Panc1 (cell line): ENCODE measurements around the gene TERB2. TPM values are rescaled to one million over a fixed set of nuclear protein-coding genes. Genes with fewer than 3 reads are reported as not detected.
"Not testable (repeated sequence)": the region's sequence is repeated elsewhere in the genome, so short reads cannot be mapped to it uniquely, and the experiment has no call there.

Experiments used
- ATAC-seq: fragments of 200-7000 bp; cut with Tn5 transposase; 2 replicates; pipeline ENCODE4 v1.9.1; 2020; ENCODE audit warnings: mild to moderate bottlenecking, moderate library complexity
- BruUV-seq: library from RNA; stranded (reverse); fragments of 400-500 nt; replicated peaks from 2 replicates; lab custom pipeline; 2021; lab: Mats Ljungman, UMichigan
- CTCF ChIA-PET: fragments of 300-600 bp; sonication (Branson Sonifier 250); formaldehyde crosslinking; loops from one replicate; lab custom pipeline; 2022; ENCODE audit warnings: antibody characterized with exemption; lab: Charles Lee
- POLR2A ChIA-PET: fragments of 300-600 bp; sonication (Branson Sonifier 250); formaldehyde crosslinking; loops from one replicate; lab custom pipeline; 2022; ENCODE audit warnings: antibody characterized with exemption; lab: Charles Lee
- DNase-seq: peaks from one replicate; pipeline ENCODE4 v3.0.0-alpha.2; 2010; ENCODE audit warnings: low read depth, low spot score
- H3K27ac ChIP-seq: 2 replicates; pipeline ENCODE4 v1.5.1; 2011; ENCODE audit warnings: mild to moderate bottlenecking, low read length, inconsistent platforms
- H3K27me3 ChIP-seq: fragments of 200-500 bp; sonication (Bioruptor generic); 2 replicates; pipeline ENCODE4 v1.6.0; 2014; ENCODE audit warnings: low read length, inconsistent platforms; ENCODE audit not compliant: control insufficient read depth, insufficient read depth
- H3K36me3 ChIP-seq: fragments of 200-500 bp; sonication (Bioruptor generic); 2 replicates; pipeline ENCODE4 v1.5.1; 2014; ENCODE audit warnings: inconsistent platforms, mild to moderate bottlenecking, low read length, moderate library complexity; ENCODE audit not compliant: control insufficient read depth, insufficient read depth
- H3K4me1 ChIP-seq: 2 replicates; pipeline ENCODE4 v1.5.1; 2011; ENCODE audit warnings: inconsistent platforms, mild to moderate bottlenecking, low read length, moderate library complexity; ENCODE audit not compliant: control insufficient read depth, insufficient read depth
- H3K4me3 ChIP-seq, 2 experiments: 2 replicates each; pipeline ENCODE4 v1.5.1; 2011 to 2012; ENCODE audit warnings: low read depth in 2 of 2, low read length in 2 of 2, mild to moderate bottlenecking in 2 of 2, inconsistent platforms in 1 of 2, moderate library complexity in 1 of 2
- H3K9me3 ChIP-seq: fragments of 200-500 bp; sonication (Bioruptor generic); 2 replicates; pipeline ENCODE4 v1.5.1; 2014; ENCODE audit warnings: low read depth, mild to moderate bottlenecking, inconsistent platforms, low read length, moderate library complexity; ENCODE audit not compliant: control insufficient read depth, insufficient read depth
- POLR2AphosphoS5 ChIP-seq: IDR thresholded peaks from 2 replicates; pipeline ENCODE4 v1.6.1; 2012; ENCODE audit warnings: mild to moderate bottlenecking, low read depth, low read length, moderate library complexity
- SIN3A ChIP-seq: IDR thresholded peaks from 2 replicates; pipeline ENCODE4 v1.6.1; 2012; ENCODE audit warnings: low read depth, mild to moderate bottlenecking, low read length, moderate library complexity, borderline replicate concordance; ENCODE audit not compliant: insufficient read depth
- TCF7L2 ChIP-seq: IDR thresholded peaks from 2 replicates; pipeline ENCODE4 v1.6.1; 2011; ENCODE audit warnings: mild to moderate bottlenecking, low read depth, low read length, inconsistent platforms
- in situ Hi-C: cut with HindIII; loops from 2 replicates; pipeline ENCODE4 v1.10.0; 2016; ENCODE audit warnings: low sequenced_read_pairs, low pct_unique_long_range_greater_than_20kb
- intact Hi-C: fragments of 100-400 bp; cut with micrococcal nuclease; formaldehyde crosslinking; loops from one replicate; pipeline ENCODE4 v1.10.0; 2022; ENCODE audit not compliant: unreplicated experiment
- total RNA-seq: library from RNA; stranded (reverse); gene quantifications from one replicate; pipeline ENCODE4 v1.2.1, GENCODE V29; 2021; ENCODE audit not compliant: unreplicated experiment
- TF ChIP-seq, protein P1 (sequence below): fragments of 450-650 bp; IDR thresholded peaks from 2 replicates; pipeline ENCODE4 v1.5.1; 2017; ENCODE audit warnings: mild to moderate bottlenecking
- TF ChIP-seq, protein P2 (sequence below), 2 experiments: IDR thresholded peaks; 2 replicates each; pipeline ENCODE4 v1.6.1; 2011 to 2012; ENCODE audit warnings: low read depth in 2 of 2, control low read depth in 1 of 2, low read length in 1 of 2, mild to moderate bottlenecking in 1 of 2, moderate library complexity in 1 of 2; ENCODE audit not compliant: insufficient read depth in 1 of 2

TERB2 gene
- total RNA-seq, 1 experiment from 2014 or later: not detected

- Histone ChIP-seq H3K4me1 (no peaks in the 10 kb centered on the region), H3K9me3 (no peaks in the 10 kb centered on the region), H3K27me3 (no peaks in the 10 kb centered on the region), H3K27ac (no peak overlapping the region), H3K4me3 (no peak overlapping the region), H3K36me3 (no peaks in the 10 kb centered on the region)
- intact Hi-C loops: no loop called here
- in situ Hi-C loops: no loop called here
- ChIA-PET POLR2A (interaction anchor here (0.7 kb wide), 1 partner anchor 495 kb away, joined by 4 read pairs; no protein-coding TSS in a partner anchor), CTCF (no interaction called here)
- ATAC-seq (no peak), DNase-seq (no peak)
- TF ChIP-seq POLR2AphosphoS5: no peak
- TF ChIP-seq, protein P1, sequence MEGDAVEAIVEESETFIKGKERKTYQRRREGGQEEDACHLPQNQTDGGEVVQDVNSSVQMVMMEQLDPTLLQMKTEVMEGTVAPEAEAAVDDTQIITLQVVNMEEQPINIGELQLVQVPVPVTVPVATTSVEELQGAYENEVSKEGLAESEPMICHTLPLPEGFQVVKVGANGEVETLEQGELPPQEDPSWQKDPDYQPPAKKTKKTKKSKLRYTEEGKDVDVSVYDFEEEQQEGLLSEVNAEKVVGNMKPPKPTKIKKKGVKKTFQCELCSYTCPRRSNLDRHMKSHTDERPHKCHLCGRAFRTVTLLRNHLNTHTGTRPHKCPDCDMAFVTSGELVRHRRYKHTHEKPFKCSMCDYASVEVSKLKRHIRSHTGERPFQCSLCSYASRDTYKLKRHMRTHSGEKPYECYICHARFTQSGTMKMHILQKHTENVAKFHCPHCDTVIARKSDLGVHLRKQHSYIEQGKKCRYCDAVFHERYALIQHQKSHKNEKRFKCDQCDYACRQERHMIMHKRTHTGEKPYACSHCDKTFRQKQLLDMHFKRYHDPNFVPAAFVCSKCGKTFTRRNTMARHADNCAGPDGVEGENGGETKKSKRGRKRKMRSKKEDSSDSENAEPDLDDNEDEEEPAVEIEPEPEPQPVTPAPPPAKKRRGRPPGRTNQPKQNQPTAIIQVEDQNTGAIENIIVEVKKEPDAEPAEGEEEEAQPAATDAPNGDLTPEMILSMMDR: no peak
- TF ChIP-seq TCF7L2: no peak
- no peak for TF ChIP-seq SIN3A
- TF ChIP-seq, protein P2, sequence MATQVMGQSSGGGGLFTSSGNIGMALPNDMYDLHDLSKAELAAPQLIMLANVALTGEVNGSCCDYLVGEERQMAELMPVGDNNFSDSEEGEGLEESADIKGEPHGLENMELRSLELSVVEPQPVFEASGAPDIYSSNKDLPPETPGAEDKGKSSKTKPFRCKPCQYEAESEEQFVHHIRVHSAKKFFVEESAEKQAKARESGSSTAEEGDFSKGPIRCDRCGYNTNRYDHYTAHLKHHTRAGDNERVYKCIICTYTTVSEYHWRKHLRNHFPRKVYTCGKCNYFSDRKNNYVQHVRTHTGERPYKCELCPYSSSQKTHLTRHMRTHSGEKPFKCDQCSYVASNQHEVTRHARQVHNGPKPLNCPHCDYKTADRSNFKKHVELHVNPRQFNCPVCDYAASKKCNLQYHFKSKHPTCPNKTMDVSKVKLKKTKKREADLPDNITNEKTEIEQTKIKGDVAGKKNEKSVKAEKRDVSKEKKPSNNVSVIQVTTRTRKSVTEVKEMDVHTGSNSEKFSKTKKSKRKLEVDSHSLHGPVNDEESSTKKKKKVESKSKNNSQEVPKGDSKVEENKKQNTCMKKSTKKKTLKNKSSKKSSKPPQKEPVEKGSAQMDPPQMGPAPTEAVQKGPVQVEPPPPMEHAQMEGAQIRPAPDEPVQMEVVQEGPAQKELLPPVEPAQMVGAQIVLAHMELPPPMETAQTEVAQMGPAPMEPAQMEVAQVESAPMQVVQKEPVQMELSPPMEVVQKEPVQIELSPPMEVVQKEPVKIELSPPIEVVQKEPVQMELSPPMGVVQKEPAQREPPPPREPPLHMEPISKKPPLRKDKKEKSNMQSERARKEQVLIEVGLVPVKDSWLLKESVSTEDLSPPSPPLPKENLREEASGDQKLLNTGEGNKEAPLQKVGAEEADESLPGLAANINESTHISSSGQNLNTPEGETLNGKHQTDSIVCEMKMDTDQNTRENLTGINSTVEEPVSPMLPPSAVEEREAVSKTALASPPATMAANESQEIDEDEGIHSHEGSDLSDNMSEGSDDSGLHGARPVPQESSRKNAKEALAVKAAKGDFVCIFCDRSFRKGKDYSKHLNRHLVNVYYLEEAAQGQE (IDR thresholded peaks at IDR 0.05; ENCODE audit: insufficient read depth in 1 of 2, low read depth in 2 of 2, low read length in 1 of 2): no peak
- no TSS peak for BruUV-seq
Observed at GRCh38 chr15:44910981-44911625, 45.4 kb upstream of the TERB2 start.

DNA sequence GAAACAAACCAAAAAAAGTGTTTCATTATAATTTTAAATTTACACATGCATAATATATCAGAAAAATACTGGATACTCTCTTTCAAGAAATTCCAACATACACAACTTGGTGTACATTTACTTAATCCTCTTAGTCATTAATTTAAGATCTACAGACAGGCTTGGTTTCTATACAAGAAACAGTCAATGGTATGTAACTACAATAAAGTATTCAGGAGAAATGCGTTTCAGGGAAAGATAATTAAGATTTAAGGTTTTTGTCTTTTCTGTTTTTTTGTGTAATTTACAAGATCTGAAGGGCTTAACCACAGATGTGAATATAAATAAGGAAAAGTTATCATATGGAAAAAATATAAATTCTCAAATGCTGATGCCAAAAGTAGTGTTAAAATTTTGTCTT is 44.3 kb upstream of the TERB2 start:
- H3K27me3 ChIP-seq, BruUV-seq, DNase-seq, H3K4me3 ChIP-seq, POLR2A ChIA-PET, H3K4me1 ChIP-seq, H3K27ac ChIP-seq, in situ Hi-C loops, H3K36me3 ChIP-seq, ATAC-seq, CTCF ChIA-PET, H3K9me3 ChIP-seq: not testable (repeated sequence)
- intact Hi-C loops: loop anchor here (1.0 kb wide), 1 partner anchor 9 kb away; no protein-coding TSS in a partner anchor

DNA sequence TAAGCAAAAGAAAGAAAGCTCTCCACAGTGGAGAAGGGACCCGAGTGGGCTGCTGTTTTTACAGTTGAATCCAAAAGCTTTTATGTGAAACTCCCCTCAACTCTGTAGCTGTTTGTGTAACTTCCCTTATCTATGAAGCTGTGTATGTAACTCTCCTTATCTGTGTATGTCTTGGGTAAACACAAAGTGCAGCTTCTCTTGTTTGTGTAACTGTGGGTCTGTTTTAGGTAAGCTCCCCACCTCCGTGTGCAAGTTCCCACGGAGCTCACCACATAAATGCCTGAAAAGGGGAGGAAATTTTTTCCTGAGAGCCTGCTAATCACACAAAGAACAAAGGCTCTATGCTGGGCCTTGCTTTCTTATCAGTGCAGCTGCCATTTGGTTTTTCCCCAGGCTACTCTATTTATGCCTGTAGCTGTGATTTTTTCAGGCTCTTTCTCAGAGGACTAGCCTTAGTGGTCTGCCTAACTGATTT is 43.5 kb upstream of the TERB2 start:
- in situ Hi-C loops, H3K9me3 ChIP-seq, ATAC-seq, CTCF ChIA-PET, DNase-seq, H3K4me1 ChIP-seq, BruUV-seq, H3K27ac ChIP-seq, POLR2A ChIA-PET, H3K4me3 ChIP-seq, H3K36me3 ChIP-seq, H3K27me3 ChIP-seq: not testable (repeated sequence)
- intact Hi-C loops: loop anchor here (1.0 kb wide), 1 partner anchor 8 kb away; no protein-coding TSS in a partner anchor
